HG02852 (cell line): Measurements from ENCODE around the gene UGCG.
"Not testable (repeated sequence)": the region's sequence is repeated elsewhere in the genome, so short reads cannot be mapped to it uniquely, and the experiment has no call there.

Source experiments
- ATAC-seq: cut with Tn5 transposase; IDR thresholded peaks from one replicate; pipeline ENCODE4 v1.9.1; 2021; ENCODE audit warnings: mild to moderate bottlenecking, moderate library complexity; ENCODE audit not compliant: unreplicated experiment

Gene UGCG

GRCh38 chr9:111890334-111890733 lies 6.3 kb upstream of the UGCG start:
- no peak for ATAC-seq

- ATAC-seq: not testable (repeated sequence)
Measured at GRCh38 chr9:111890867-111891266, 5.7 kb upstream of the UGCG start.

GRCh38 chr9:111891910-111892499 lies 4.6 kb upstream of the UGCG start:
- peak; percentile 43 for ATAC-seq

- ATAC-seq: peak; percentile 38
Measured at GRCh38 chr9:111896942-111897600, 457 bp downstream of the UGCG start.

DNA sequence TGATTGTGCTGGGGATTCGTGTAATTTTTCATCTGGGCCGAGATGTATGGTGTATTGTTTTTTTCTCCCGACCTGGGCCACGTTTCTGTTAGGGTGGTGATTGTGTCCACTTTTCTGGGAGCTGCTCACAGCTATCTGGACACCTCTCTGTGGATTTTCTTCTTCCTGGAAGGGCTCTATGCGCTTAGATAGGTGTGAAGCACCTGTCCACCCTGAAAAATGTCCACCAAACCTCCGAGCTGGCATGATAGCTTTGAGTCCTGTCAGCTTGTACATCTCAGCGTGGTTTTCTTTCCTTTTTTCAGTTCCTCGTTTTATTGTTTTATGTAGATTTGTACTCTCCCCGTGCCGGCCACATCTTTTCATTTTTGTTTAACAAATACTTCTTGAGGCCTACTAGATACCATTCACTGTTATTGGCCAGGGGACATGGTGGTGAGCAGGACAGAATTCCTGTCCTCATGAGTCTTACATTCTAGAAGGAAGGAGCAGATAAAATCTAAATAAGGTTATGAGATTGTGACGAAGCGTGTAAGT lies 1.1 kb downstream of the UGCG start:
- no peak for ATAC-seq

DNA sequence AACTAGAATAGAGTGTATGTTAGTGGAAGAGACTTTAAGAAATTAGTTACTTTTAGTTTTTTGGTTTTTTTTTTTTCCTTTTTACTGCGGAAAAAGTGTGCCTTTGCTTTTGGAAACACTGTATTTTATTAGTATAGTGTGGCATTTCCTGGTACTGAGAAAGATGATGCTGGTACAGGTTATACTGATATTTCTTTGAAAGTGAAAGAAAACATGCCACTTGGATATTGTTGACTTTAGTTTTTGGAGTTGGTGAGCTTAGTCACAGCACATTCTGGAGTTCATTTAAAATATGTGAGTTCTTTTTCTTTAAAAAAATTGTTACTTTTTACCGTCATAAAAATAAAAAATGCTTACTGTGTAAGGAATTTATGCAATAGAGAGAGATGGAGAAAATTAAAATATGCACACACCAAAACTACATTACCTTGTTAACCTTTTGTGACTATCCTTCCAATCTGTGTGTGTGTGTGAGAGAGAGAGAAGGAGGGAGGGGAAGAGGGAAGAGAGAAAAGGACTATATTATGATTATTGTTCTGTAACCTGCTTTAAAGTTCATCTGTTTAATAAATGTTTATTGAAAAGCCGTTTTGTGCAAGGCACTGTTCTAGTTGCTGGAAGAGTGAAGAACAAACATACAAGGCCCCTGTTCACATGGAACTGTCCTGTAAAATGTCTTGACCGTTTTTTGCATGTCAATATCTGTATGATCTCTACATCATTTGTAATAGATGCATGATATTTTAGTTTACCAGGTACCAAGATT lies 1.9 kb downstream of the UGCG start:
- ATAC-seq: no peak

- no peak for ATAC-seq
Measured at GRCh38 chr9:111900151-111900857, 3.7 kb downstream of the UGCG start.

- no peak for ATAC-seq
Measured at GRCh38 chr9:111900858-111901612, 4.4 kb downstream of the UGCG start.

GRCh38 chr9:111902391-111903139 lies 6.0 kb downstream of the UGCG start:
- no peak for ATAC-seq

GRCh38 chr9:111903535-111903934 lies 6.9 kb downstream of the UGCG start:
- ATAC-seq: not testable (repeated sequence)

DNA sequence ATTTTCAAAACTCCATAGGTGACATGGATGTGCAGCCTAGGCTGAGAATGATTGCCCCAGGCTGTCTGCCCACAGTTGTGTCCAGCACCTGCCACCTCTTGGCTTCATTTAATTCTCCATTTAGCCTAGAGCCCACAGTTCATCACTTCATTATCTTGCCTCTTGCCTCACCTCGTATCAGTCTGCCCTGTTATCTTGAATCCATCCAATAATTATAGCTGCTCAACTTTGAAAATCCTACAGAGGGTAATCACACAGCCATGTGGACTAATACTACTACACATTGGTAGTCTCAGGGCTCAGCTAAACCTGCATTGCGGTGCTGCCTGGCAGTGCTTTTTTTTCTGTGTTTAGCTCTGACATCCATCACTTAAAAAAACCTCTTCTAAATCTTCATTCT lies 7.4 kb downstream of the UGCG start:
- no peak for ATAC-seq

DNA sequence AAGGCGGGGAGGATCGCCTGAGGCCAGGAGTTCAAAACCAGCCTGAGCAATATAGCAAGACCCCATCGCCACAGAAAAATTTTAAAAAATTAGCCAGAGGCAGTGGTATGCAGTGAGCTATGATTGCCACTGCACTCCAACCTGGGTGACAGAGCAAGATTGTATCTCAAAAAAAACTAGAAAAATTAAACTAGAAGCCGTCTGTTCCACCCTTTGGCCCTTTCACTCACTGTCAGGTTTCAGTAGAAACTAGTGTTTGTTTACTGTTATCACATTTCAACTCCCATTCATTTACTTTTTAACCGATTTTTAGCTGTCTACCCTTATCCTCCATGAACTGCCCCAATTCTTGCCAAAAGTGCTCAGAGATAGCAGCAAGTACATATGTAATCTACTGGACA lies 8.3 kb downstream of the UGCG start:
- no peak for ATAC-seq

GRCh38 chr9:111907147-111907546 lies 10.5 kb downstream of the UGCG start:
- ATAC-seq: no peak

DNA sequence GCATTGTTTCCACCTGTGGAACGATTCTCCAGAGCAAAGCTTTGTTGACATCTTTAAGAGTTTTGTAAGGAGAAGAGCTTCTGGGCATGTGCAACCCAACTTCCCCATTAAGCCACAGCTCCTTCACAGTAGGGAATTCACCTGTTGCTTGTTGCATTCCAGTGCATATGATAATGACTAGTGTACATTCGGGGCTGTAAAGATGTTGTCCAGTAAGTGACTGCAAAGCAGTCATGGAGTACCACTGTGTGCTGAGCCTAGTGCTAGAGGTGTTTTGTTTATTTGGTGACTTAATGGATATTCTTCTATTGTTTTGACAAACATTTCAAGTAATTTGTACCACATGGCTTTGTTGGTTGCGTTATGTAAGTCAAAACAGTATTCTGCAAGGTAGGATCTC lies 12.8 kb downstream of the UGCG start:
- ATAC-seq: peak; percentile 42

GRCh38 chr9:111910428-111910827 lies 13.8 kb downstream of the UGCG start:
- ATAC-seq: no peak

DNA sequence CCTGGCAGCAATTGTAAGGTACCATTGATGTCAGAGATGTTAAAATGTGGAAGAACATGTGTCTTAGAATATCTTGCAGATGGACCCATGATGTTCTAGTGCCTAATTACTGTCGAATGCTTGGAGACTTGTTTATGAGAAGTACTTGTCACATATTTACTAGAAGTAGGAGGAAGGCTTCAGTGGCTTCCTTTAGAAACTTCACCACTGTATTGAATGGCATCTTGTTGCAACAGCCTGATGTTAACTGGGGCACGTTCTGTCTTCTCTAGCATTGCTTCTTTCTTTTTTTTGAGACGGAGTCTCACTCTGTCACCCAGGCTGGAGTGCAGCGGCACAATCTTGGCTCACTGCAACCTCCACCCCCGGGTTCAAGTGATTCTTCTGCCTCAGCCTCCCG lies 16.5 kb downstream of the UGCG start:
- ATAC-seq: no peak

DNA sequence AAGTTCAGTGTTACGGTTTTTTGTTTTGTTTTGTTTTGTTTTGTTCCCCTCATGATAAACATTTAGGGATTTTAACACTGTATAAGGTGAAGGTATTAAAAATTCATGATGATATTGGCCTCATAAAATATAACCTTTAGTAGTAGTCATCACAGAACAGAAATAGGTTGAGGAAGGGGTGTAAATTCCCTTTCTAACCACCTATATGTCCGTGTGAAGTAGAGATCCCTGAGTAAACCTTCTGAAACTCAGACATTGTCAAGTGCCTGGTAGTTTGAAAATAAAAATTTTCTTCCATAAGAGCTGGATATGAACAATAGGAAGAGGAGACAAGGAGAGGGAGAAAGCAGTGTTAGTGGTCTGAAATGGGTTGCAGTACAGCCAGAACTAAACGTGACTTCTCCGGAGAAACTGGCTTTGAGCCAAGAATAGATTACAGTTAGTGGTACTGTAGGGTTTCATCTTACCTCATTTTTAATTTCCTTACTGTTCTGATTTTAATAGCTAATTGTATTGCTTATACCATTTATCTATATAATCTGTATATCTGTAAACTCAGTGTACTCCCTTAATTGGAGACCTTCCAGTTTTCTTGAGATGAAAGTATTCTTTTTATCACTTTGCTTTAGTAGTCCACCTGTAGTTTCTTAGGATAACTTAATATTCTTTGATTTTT lies 18.3 kb downstream of the UGCG start:
- ATAC-seq: no peak

GRCh38 chr9:111915425-111915758 lies 18.8 kb downstream of the UGCG start:
- ATAC-seq: no peak

DNA sequence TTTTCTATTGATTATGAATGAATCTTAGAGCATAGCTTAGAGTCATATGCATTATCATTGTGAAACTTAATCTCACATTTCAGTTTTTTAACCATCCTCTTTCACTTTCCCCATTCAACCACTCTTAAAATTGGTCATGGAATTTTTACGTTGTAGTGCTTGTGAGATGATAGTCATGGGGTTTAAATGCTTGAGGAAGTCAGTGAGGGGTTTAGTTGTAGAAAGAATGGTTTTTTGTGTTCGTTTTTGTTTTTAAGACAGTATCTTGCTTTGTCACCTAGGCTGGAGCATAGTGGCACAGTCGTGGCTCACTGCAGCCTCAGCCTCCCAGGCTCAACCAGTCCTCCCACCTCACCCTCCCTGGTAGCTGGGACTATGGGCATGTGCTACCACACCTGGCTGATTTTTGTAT lies 19.6 kb downstream of the UGCG start:
- peak; percentile 78 for ATAC-seq
